GM18951 (cell line): ENCODE data around the gene FOXA1.

Experiments
- POLR2A ChIP-seq: IDR thresholded peaks from 4 replicates; pipeline ENCODE4 v1.6.1; 2011; ENCODE audit warnings: mild to moderate bottlenecking; ENCODE audit not compliant: insufficient read length, insufficient read depth; ENCODE audit errors: extremely low read depth
- in situ Hi-C: fragments of 300-500 bp; cut with MboI; formaldehyde crosslinking; loops from one replicate; pipeline ENCODE4 v1.12.0; 2022; ENCODE audit warnings: low sequenced_read_pairs, mixed read lengths, inconsistent platforms; ENCODE audit not compliant: unreplicated experiment

FOXA1 gene

GRCh38 chr14:37545174-37545573 lies 49.9 kb downstream of the FOXA1 start:
- in situ Hi-C loops: no loop called here
- no peak for TF ChIP-seq POLR2A

GRCh38 chr14:37544407-37544806 lies 50.6 kb downstream of the FOXA1 start:
- no peak for TF ChIP-seq POLR2A
- in situ Hi-C loops: no loop called here

- no peak for TF ChIP-seq POLR2A
- in situ Hi-C loops: no loop called here
Measured at GRCh38 chr14:37539992-37540391, 55.1 kb downstream of the FOXA1 start.
